A673 (cell line): ENCODE data around the gene FRMD4B. TPM values are rescaled to one million over a fixed set of nuclear protein-coding genes. Genes with fewer than 3 reads are reported as not detected.

Source experiments
- BruUV-seq: library from RNA; stranded (reverse); fragments of 400-500 nt; replicated peaks from 2 replicates; lab custom pipeline; 2021; lab: Mats Ljungman, UMichigan
- CTCF ChIA-PET: fragments of 300-600 bp; sonication (Branson Sonifier 250); formaldehyde crosslinking; loops from one replicate; lab custom pipeline; 2022; ENCODE audit warnings: antibody characterized with exemption; lab: Charles Lee
- POLR2A ChIA-PET: fragments of 300-600 bp; sonication (Branson Sonifier 250); formaldehyde crosslinking; loops from one replicate; lab custom pipeline; 2022; ENCODE audit warnings: antibody characterized with exemption; ENCODE audit not compliant: low non-redundant PET; lab: Charles Lee
- DNase-seq: peaks from one replicate; pipeline ENCODE4 v3.0.0-alpha.2; 2015; ENCODE audit warnings: low spot score
- H3K27ac ChIP-seq: fragments of 200-600 bp; sonication (generic); 2 replicates; pipeline ENCODE4 v1.5.1; 2016; ENCODE audit warnings: mixed run types, low read depth, mild to moderate bottlenecking, mixed read lengths, antibody characterized with exemption, low read length; ENCODE audit not compliant: poor library complexity, severe bottlenecking
- H3K27me3 ChIP-seq: fragments of 200-600 bp; sonication (generic); replicated peaks from 2 replicates; pipeline ENCODE4 v1.6.1; 2017; ENCODE audit warnings: mixed run types, low read depth, mild to moderate bottlenecking, mixed read lengths, antibody characterized with exemption, low read length; ENCODE audit not compliant: insufficient read depth, poor library complexity
- H3K36me3 ChIP-seq: fragments of 200-600 bp; sonication (generic); 2 replicates; pipeline ENCODE4 v1.6.1; 2016; ENCODE audit warnings: mixed run types, mild to moderate bottlenecking, mixed read lengths, antibody characterized with exemption, low read length; ENCODE audit not compliant: insufficient read depth, poor library complexity, severe bottlenecking
- H3K4me1 ChIP-seq: fragments of 200-600 bp; sonication (generic); 2 replicates; pipeline ENCODE4 v1.6.1; 2017; ENCODE audit warnings: mixed run types, mild to moderate bottlenecking, mixed read lengths, antibody characterized with exemption, low read length; ENCODE audit not compliant: insufficient read depth, poor library complexity, severe bottlenecking
- H3K4me3 ChIP-seq: fragments of 200-600 bp; sonication (generic); 2 replicates; pipeline ENCODE4 v1.5.1; 2016; ENCODE audit warnings: low read depth, mixed run types, mild to moderate bottlenecking, mixed read lengths, low read length; ENCODE audit not compliant: poor library complexity, severe bottlenecking
- H3K9me3 ChIP-seq: fragments of 200-600 bp; sonication (generic); 2 replicates; pipeline ENCODE4 v1.6.1; 2016; ENCODE audit warnings: mixed run types, low read depth, mild to moderate bottlenecking, mixed read lengths, antibody characterized with exemption, low read length; ENCODE audit not compliant: poor library complexity, severe bottlenecking
- CTCF ChIP-seq: fragments of 300-800, 200-600 bp; sonication (generic); conservative IDR thresholded peaks from 2 replicates; pipeline ENCODE4 v1.5.1; 2017; ENCODE audit warnings: low read depth, mild to moderate bottlenecking, antibody characterized with exemption, low read length, moderate library complexity, mixed read lengths
- EZH2 ChIP-seq: fragments of 200-600 bp; sonication (generic); IDR thresholded peaks from 2 replicates; pipeline ENCODE4 v1.6.1; 2017; ENCODE audit warnings: borderline replicate concordance, low read depth, mild to moderate bottlenecking, mixed read lengths, antibody characterized with exemption, low read length; ENCODE audit not compliant: poor library complexity, severe bottlenecking
- intact Hi-C: fragments of 100-400 bp; cut with micrococcal nuclease; formaldehyde crosslinking; loops from one replicate; pipeline ENCODE4 v1.10.0; 2022; ENCODE audit not compliant: unreplicated experiment
- total RNA-seq: library from RNA; stranded (reverse); gene quantifications from 2 replicates; pipeline ENCODE4 v1.2.3, GENCODE V29; 2021

FRMD4B gene
- total RNA-seq, 1 experiment from 2014 or later: 0.21 TPM

GRCh38 chr3:69259125-69259524 lies 126.8 kb downstream of the FRMD4B start:
- no peaks in the 10 kb centered on the region for H3K36me3 ChIP-seq
- no TSS peak for BruUV-seq
- H3K27ac ChIP-seq: no peak overlapping the region
- no peak overlapping the region for H3K4me3 ChIP-seq
- no peaks in the 10 kb centered on the region for H3K27me3 ChIP-seq
- ChIA-PET CTCF (no interaction called here), POLR2A (no interaction called here)
- no peak for DNase-seq
- no peak for TF ChIP-seq CTCF
- H3K4me1 ChIP-seq: no peaks in the 10 kb centered on the region
- H3K9me3 ChIP-seq: no peaks in the 10 kb centered on the region
- intact Hi-C loops: no loop called here

GRCh38 chr3:69255928-69256327 lies 130.0 kb downstream of the FRMD4B start:
- no TSS peak for BruUV-seq
- H3K4me3 ChIP-seq: no peak overlapping the region
- no peak overlapping the region for H3K27ac ChIP-seq
- no peaks in the 10 kb centered on the region for H3K36me3 ChIP-seq
- TF ChIP-seq CTCF (no peak), EZH2 (no peak)
- no peaks in the 10 kb centered on the region for H3K9me3 ChIP-seq
- intact Hi-C loops: no loop called here
- CTCF ChIA-PET: no interaction called here
- POLR2A ChIA-PET: no interaction called here
- H3K4me1 ChIP-seq: no peaks in the 10 kb centered on the region
- H3K27me3 ChIP-seq: no peaks in the 10 kb centered on the region
- no peak for DNase-seq

DNA sequence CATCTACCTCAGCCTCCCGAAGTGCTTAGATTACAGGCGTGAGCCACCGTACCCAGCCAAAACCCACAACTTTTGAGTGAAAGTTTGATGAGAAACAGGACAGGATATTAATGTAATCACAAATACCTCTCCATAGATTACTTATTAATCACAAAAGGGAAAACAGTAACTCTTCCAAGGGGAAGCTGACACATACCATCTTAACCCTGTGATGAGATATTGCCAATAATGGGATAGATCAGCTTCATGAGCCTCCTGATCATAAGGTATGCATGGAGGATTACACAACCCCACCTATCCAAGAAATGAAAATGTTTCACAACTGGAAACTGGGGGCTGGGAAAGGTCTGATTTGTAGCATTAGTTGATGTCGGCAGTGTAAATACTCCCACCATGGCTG lies 131.5 kb downstream of the FRMD4B start:
- Histone ChIP-seq H3K9me3 (no peaks in the 10 kb centered on the region), H3K36me3 (no peaks in the 10 kb centered on the region), H3K4me1 (no peaks in the 10 kb centered on the region), H3K4me3 (no peak overlapping the region), H3K27ac (no peak overlapping the region), H3K27me3 (no peaks in the 10 kb centered on the region)
- TF ChIP-seq EZH2 (no peak), CTCF (no peak)
- ChIA-PET POLR2A (no interaction called here), CTCF (no interaction called here)
- intact Hi-C loops: no loop called here
- DNase-seq: no peak
- BruUV-seq: no TSS peak
